Gastrocnemius medialis (tissue), 4 donors: ENCODE measurements around the gene MSMO1.

Experiments
- CTCF ChIP-seq, 5 experiments: fragments of 450-650 bp in 3 of 5; fragments of 200-600 bp in 2 of 5; sonication (generic) in 2 of 5; IDR thresholded peaks in 4 of 5; conservative IDR thresholded peaks in 1 of 5; 1 replicate in 4 of 5; 2 replicates in 1 of 5; pipeline ENCODE4 v1.5.1; 2016 to 2019; ENCODE audit warnings: antibody characterized with exemption in 5 of 5, mild to moderate bottlenecking in 3 of 5, moderate library complexity in 3 of 5
- POLR2A ChIP-seq, 2 donors: fragments of 450-650 bp; IDR thresholded peaks; one replicate each; pipeline ENCODE4 v1.6.1; 2017; ENCODE audit warnings: antibody characterized with exemption in 2 of 2, mild to moderate bottlenecking in 2 of 2, moderate library complexity in 2 of 2

GRCh38 chr4:165324236-165324917, 3.1 kb upstream of the MSMO1 start:
- TF ChIP-seq CTCF (IDR thresholded peaks at IDR 0.05 in 4 of 5, conservative IDR thresholded peaks at IDR 0.05 in 1 of 5) (no peak), POLR2A (IDR thresholded peaks at IDR 0.05) (no peak)
